Stimulated activated CD4-positive, alpha-beta T cell treated with anti-CD3 and anti-CD28 coated beads, Interleukin-15, amount 100 ng/mL, for 48 hours (primary cell): ENCODE measurements around the gene SERPINA4.

Experiments
- DNase-seq, 2 donors: peaks; one replicate each; pipeline ENCODE4 v3.0.0-alpha.2; 2020; ENCODE audit warnings: low read depth in 2 of 2

SERPINA4 gene

GRCh38 chr14:94542811-94543440 lies 18.3 kb upstream of the SERPINA4 start:
- no peak for DNase-seq

- no peak for DNase-seq
Observed at GRCh38 chr14:94543449-94544124, 17.7 kb upstream of the SERPINA4 start.

GRCh38 chr14:94544726-94545125 lies 16.5 kb upstream of the SERPINA4 start:
- no peak for DNase-seq

- DNase-seq = no peak
Observed at GRCh38 chr14:94545131-94545841, 16.0 kb upstream of the SERPINA4 start.

GRCh38 chr14:94547151-94547680 lies 14.0 kb upstream of the SERPINA4 start:
- no peak for DNase-seq

GRCh38 chr14:94547726-94548125 lies 13.5 kb upstream of the SERPINA4 start:
- DNase-seq = no peak

- DNase-seq = no peak
Observed at GRCh38 chr14:94548131-94548998, 12.9 kb upstream of the SERPINA4 start.

- peak; percentile 22 to 57 for DNase-seq
Observed at GRCh38 chr14:94548999-94549985, 11.9 kb upstream of the SERPINA4 start.

- no peak for DNase-seq
Observed at GRCh38 chr14:94550041-94550440, 11.2 kb upstream of the SERPINA4 start.

GRCh38 chr14:94555991-94556390 lies 5.3 kb upstream of the SERPINA4 start:
- DNase-seq = no peak

GRCh38 chr14:94557327-94557726 lies 3.9 kb upstream of the SERPINA4 start:
- DNase-seq = no peak

- DNase-seq = no peak
Observed at GRCh38 chr14:94558842-94559241, 2.4 kb upstream of the SERPINA4 start.

- DNase-seq = no peak
Observed at GRCh38 chr14:94559638-94560290, 1.5 kb upstream of the SERPINA4 start.

- no peak for DNase-seq
Observed at GRCh38 chr14:94560291-94560665, 964 bp upstream of the SERPINA4 start.

- no peak for DNase-seq
Observed at GRCh38 chr14:94561656-94562010, 391 bp downstream of the SERPINA4 start.

GRCh38 chr14:94562022-94562421 lies 780 bp downstream of the SERPINA4 start:
- no peak for DNase-seq

- no peak for DNase-seq
Observed at GRCh38 chr14:94562941-94563883, 2.0 kb downstream of the SERPINA4 start.

- no peak for DNase-seq
Observed at GRCh38 chr14:94564381-94564780, 3.1 kb downstream of the SERPINA4 start.

GRCh38 chr14:94568186-94568585 lies 6.9 kb downstream of the SERPINA4 start:
- no peak for DNase-seq
